ENCODE data around the gene KCNC1.

Gene KCNC1

GRCh38 chr11:17770048-17770652, 35.6 kb downstream of the KCNC1 start:
- no peak overlapping the region for H3K9ac ChIP-seq (ENCODE audit: low read depth, low read length, poor library complexity, severe bottlenecking)
- no peaks in the 10 kb centered on the region for H3K4me1 ChIP-seq (ENCODE audit: insufficient read depth, low read length, poor library complexity, severe bottlenecking)
- H3K79me2 ChIP-seq (ENCODE audit: insufficient read depth, low read length) = no peaks in the 10 kb centered on the region
- H3F3A ChIP-seq (ENCODE audit: low read depth) = no peaks in the 10 kb centered on the region
- no peak overlapping the region for H3K4me3 ChIP-seq (ENCODE audit: low read length, poor library complexity, severe bottlenecking)
- TF ChIP-seq EZH2phosphoT487 (IDR thresholded peaks at IDR 0.05; ENCODE audit: borderline replicate concordance) (no peak), CTCF (conservative IDR thresholded peaks at IDR 0.05; ENCODE audit: low read length) (peak; percentile 51)
- no peaks in the 10 kb centered on the region for H3K9me2 ChIP-seq (replicated peaks; ENCODE audit: low read depth, low read length)
- no peaks in the 10 kb centered on the region for H3K9me3 ChIP-seq (ENCODE audit: insufficient read depth, low read depth, low read length)
- no peaks in the 10 kb centered on the region for H3K27me3 ChIP-seq (ENCODE audit: insufficient read depth, low read length, poor library complexity, severe bottlenecking)
- no peaks in the 10 kb centered on the region for H4K20me1 ChIP-seq (ENCODE audit: insufficient read depth, low read length, poor library complexity, severe bottlenecking)
- no peak overlapping the region for H2AFZ ChIP-seq (ENCODE audit: low read length)
- no peak overlapping the region for H3K4me2 ChIP-seq (ENCODE audit: low read depth, low read length, poor library complexity, severe bottlenecking)
- H3K36me3 ChIP-seq (ENCODE audit: insufficient read depth, low read length) = no peaks in the 10 kb centered on the region

GRCh38 chr11:17770917-17771316, 36.3 kb downstream of the KCNC1 start:
- Histone ChIP-seq H3K4me1 (ENCODE audit: insufficient read depth, low read length, poor library complexity, severe bottlenecking) (no peaks in the 10 kb centered on the region), H3K27me3 (ENCODE audit: insufficient read depth, low read length, poor library complexity, severe bottlenecking) (no peaks in the 10 kb centered on the region), H3K79me2 (ENCODE audit: insufficient read depth, low read length) (no peaks in the 10 kb centered on the region), H3F3A (ENCODE audit: low read depth) (no peaks in the 10 kb centered on the region), H3K36me3 (ENCODE audit: insufficient read depth, low read length) (no peaks in the 10 kb centered on the region), H3K9me3 (ENCODE audit: insufficient read depth, low read depth, low read length) (no peaks in the 10 kb centered on the region), H2AFZ (ENCODE audit: low read length) (no peak overlapping the region), H4K20me1 (ENCODE audit: insufficient read depth, low read length, poor library complexity, severe bottlenecking) (no peaks in the 10 kb centered on the region), H3K4me3 (ENCODE audit: low read length, poor library complexity, severe bottlenecking) (no peak overlapping the region), H3K9me2 (replicated peaks; ENCODE audit: low read depth, low read length) (no peaks in the 10 kb centered on the region), H3K4me2 (ENCODE audit: low read depth, low read length, poor library complexity, severe bottlenecking) (no peak overlapping the region), H3K9ac (ENCODE audit: low read depth, low read length, poor library complexity, severe bottlenecking) (no peak overlapping the region)
- TF ChIP-seq CTCF (conservative IDR thresholded peaks at IDR 0.05; ENCODE audit: low read length) (no peak), EZH2phosphoT487 (IDR thresholded peaks at IDR 0.05; ENCODE audit: borderline replicate concordance) (no peak)

GRCh38 chr11:17771415-17771814, 36.8 kb downstream of the KCNC1 start:
- Histone ChIP-seq H3K9me2 (replicated peaks; ENCODE audit: low read depth, low read length) (no peaks in the 10 kb centered on the region), H3K4me3 (ENCODE audit: low read length, poor library complexity, severe bottlenecking) (no peak overlapping the region), H3K27me3 (ENCODE audit: insufficient read depth, low read length, poor library complexity, severe bottlenecking) (no peaks in the 10 kb centered on the region), H3K4me2 (ENCODE audit: low read depth, low read length, poor library complexity, severe bottlenecking) (no peak overlapping the region), H3K9ac (ENCODE audit: low read depth, low read length, poor library complexity, severe bottlenecking) (no peak overlapping the region), H3K9me3 (ENCODE audit: insufficient read depth, low read depth, low read length) (no peaks in the 10 kb centered on the region), H4K20me1 (ENCODE audit: insufficient read depth, low read length, poor library complexity, severe bottlenecking) (no peaks in the 10 kb centered on the region), H3F3A (ENCODE audit: low read depth) (no peaks in the 10 kb centered on the region), H3K4me1 (ENCODE audit: insufficient read depth, low read length, poor library complexity, severe bottlenecking) (no peaks in the 10 kb centered on the region), H3K79me2 (ENCODE audit: insufficient read depth, low read length) (no peaks in the 10 kb centered on the region), H3K36me3 (ENCODE audit: insufficient read depth, low read length) (no peaks in the 10 kb centered on the region), H2AFZ (ENCODE audit: low read length) (no peak overlapping the region)
- no peak for TF ChIP-seq EZH2phosphoT487 (IDR thresholded peaks at IDR 0.05; ENCODE audit: borderline replicate concordance)
- no peak for TF ChIP-seq CTCF (conservative IDR thresholded peaks at IDR 0.05; ENCODE audit: low read length)

All from Loucy (cell line).